Measurements from ENCODE around the gene SYT5. TPM values are rescaled to one million over a fixed set of nuclear protein-coding genes. Genes with fewer than 3 reads are reported as not detected.

Gene SYT5
- total RNA-seq, 1 experiment from 2014 or later = 0.71 TPM

DNA sequence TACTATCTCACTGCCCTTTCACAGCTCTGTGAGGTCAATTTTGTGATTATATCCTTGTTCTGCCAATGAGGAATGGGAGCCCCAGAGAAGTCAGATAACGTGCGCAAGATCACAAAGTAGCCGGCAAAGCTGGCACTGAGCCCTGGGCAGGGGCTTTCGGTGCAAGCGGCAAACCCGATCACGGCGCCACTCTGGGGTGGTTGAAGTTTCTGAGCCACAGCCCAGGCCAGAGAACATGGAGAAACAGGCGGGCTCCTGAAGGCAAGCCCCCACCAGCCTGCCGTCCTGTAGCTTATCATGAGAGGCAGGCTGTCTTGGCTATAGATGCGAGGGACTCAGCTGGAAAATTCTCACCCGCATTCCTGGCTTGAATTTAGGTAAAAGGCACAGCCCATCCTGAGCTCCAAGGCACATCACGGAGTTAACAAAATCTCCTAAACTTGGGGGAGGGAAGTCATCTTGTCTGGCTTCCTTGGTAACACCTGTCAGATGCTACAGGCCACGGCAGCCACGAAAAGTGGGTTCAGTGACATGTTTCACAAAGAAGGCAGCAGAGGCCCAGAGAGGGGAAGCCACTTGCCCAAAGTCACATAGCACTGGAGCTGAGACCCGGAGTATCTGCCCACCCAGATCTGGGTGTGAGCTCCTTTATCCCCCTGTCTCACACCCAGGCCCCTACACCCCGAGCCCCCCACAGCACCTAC is 43.5 kb downstream of the SYT5 start:
- no peaks in the 10 kb centered on the region for H3K9me3 Mint-ChIP-seq (ENCODE audit: low read depth, unreplicated experiment)

DNA sequence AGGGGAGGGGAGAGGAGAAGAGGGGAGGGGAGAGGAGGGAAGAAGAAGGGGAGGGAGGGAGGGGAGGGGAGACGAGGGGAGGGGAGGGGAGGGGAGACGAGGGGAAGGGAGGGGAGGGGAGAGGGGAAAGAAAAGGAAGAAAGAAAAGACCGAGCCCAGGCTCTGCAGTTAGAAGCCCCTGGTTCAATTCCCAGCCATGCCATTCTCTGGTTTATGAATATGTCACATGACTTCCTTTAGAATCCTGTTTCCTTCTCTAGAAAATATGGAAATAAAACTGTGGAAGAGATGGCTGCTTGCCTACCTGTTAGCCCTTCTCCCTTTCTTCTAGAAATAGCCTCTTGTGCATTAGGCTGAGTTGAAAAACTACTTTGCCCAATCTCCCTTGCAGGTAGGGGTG is 45.4 kb downstream of the SYT5 start:
- Mint-ChIP-seq H3K36me3 (ENCODE audit: insufficient read depth, unreplicated experiment) (peaks cover 5% of the 10 kb centered on the region), H3K9me3 (ENCODE audit: low read depth, unreplicated experiment) (no peaks in the 10 kb centered on the region), H3K4me1 (ENCODE audit: low read depth, unreplicated experiment) (no peaks in the 10 kb centered on the region), H3K4me3 (ENCODE audit: low read depth, unreplicated experiment) (no peak overlapping the region), H3K27ac (ENCODE audit: unreplicated experiment) (no peak overlapping the region), H3K27me3 (ENCODE audit: unreplicated experiment) (peaks cover under 1% of the 10 kb centered on the region)
- TF ChIP-seq, protein P1, sequence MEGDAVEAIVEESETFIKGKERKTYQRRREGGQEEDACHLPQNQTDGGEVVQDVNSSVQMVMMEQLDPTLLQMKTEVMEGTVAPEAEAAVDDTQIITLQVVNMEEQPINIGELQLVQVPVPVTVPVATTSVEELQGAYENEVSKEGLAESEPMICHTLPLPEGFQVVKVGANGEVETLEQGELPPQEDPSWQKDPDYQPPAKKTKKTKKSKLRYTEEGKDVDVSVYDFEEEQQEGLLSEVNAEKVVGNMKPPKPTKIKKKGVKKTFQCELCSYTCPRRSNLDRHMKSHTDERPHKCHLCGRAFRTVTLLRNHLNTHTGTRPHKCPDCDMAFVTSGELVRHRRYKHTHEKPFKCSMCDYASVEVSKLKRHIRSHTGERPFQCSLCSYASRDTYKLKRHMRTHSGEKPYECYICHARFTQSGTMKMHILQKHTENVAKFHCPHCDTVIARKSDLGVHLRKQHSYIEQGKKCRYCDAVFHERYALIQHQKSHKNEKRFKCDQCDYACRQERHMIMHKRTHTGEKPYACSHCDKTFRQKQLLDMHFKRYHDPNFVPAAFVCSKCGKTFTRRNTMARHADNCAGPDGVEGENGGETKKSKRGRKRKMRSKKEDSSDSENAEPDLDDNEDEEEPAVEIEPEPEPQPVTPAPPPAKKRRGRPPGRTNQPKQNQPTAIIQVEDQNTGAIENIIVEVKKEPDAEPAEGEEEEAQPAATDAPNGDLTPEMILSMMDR (IDR thresholded peaks at IDR 0.05; ENCODE audit: unreplicated experiment) = no peak
- no TSS peak for BruUV-seq (replicated peaks)
- no peak for DNase-seq
- CTCF ChIA-PET = interaction anchor here (0.6 to 1.2 kb wide), 3 partner anchors 66 to 1122 kb away, joined by 3 to 4 read pairs (median 4); no protein-coding TSS in a partner anchor
- intact Hi-C loops (cut with micrococcal nuclease; ENCODE audit: unreplicated experiment) = no loop called here

More for the DNA sequence above, 43.5 kb downstream of the SYT5 start:
- Mint-ChIP-seq H3K27ac (ENCODE audit: unreplicated experiment) (no peak overlapping the region), H3K36me3 (ENCODE audit: insufficient read depth, unreplicated experiment) (peaks cover 5% of the 10 kb centered on the region), H3K27me3 (ENCODE audit: unreplicated experiment) (no peaks in the 10 kb centered on the region), H3K4me3 (ENCODE audit: low read depth, unreplicated experiment) (no peak overlapping the region), H3K4me1 (ENCODE audit: low read depth, unreplicated experiment) (no peaks in the 10 kb centered on the region)
- TF ChIP-seq, protein P1 (IDR thresholded peaks at IDR 0.05; ENCODE audit: unreplicated experiment) = no peak
- CTCF ChIA-PET = interaction anchor here (0.7 kb wide), 1 partner anchor 64 kb away, joined by 4 read pairs; no protein-coding TSS in a partner anchor
- intact Hi-C loops (cut with micrococcal nuclease; ENCODE audit: unreplicated experiment) = no loop called here
- DNase-seq = no peak
- no TSS peak for BruUV-seq (replicated peaks)

DNA sequence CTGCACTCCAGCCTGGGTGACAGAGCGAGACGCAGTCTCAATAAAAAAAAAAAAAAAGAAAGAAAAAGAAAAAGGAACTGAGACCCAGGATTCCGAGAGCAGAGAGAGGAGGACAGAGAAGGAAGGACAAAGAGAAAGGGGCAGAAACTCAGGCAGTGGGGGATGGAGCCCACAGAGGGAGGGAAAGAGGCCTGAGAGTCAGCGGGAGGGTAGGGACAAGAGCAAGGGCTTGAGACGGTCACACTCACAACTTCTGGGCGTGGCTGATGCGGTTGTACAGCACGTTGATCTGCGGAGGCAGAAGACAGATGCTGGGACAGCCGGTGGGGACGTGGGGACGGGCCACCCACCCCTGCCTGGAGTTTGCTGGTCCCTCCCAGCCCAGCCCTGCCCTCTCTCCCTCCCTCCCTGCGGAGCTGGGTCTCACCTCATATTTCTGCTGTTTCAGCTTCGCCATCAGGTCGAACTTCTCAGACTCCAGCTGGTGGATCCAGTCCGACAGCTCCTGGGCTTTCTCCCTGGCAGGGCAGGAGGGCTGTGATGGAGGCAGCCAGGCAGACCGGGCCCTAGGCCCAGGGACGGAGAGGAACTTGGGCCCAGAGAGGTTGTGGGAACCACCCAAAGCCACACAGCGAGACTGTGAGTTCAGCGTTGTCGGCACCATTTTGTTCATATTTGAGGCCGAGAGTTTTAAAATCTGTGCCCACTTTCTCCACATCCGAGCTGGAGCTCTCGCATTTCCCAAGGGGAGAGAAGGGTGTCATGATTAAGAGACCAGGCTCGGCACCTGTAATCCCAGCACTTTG is 46.2 kb downstream of the SYT5 start:
- H3K36me3 Mint-ChIP-seq (ENCODE audit: insufficient read depth, unreplicated experiment) = peaks cover 5% of the 10 kb centered on the region
- intact Hi-C loops (cut with micrococcal nuclease; ENCODE audit: unreplicated experiment) = no loop called here
- CTCF ChIA-PET = interaction anchor here (0.7 to 1.2 kb wide), 2 partner anchors 65 to 163 kb away, joined by 4 read pairs; no protein-coding TSS in a partner anchor
- no peak for DNase-seq
- BruUV-seq (replicated peaks) = no TSS peak
- TF ChIP-seq, protein P1 (IDR thresholded peaks at IDR 0.05; ENCODE audit: unreplicated experiment) = no peak
- no peaks in the 10 kb centered on the region for H3K9me3 Mint-ChIP-seq (ENCODE audit: low read depth, unreplicated experiment)
- H3K27me3 Mint-ChIP-seq (ENCODE audit: unreplicated experiment) = peaks cover 10% of the 10 kb centered on the region
- no peak overlapping the region for H3K27ac Mint-ChIP-seq (ENCODE audit: unreplicated experiment)
- H3K4me3 Mint-ChIP-seq (ENCODE audit: low read depth, unreplicated experiment) = no peak overlapping the region
- H3K4me1 Mint-ChIP-seq (ENCODE audit: low read depth, unreplicated experiment) = no peaks in the 10 kb centered on the region

DNA sequence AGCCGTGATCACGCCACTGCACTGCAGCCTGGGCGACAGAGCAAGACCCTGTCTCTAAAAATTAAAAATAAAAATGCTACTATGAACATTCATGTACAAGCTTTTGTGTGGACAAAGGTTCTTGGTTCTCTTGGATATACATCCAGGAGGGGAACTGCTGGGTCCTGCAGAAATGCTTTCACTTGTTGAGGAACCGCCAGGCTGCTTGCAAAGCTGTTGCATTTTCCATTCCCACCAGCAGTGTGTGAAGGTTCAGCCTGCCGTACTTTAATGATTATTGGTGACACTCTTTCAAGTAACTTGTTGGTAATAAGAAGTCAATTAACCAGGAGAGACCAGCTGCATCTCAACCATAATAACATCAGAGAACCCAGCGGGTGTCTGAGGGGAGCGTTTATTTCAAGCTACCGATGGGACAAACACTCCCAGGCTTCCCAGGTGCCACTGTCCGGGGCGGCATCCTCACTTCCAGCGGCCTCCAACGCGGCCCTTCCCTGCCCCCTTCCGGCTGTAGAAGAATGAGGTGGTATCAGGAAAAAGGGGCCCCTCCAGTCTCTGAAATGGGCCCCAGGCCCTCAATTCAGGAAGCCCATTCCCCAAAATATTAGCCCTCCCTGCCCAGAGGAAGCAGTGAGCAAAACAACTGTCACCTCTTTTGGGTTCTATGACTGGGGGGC is 47.5 kb downstream of the SYT5 start:
- Mint-ChIP-seq H3K9me3 (ENCODE audit: low read depth, unreplicated experiment) (no peaks in the 10 kb centered on the region), H3K36me3 (ENCODE audit: insufficient read depth, unreplicated experiment) (peaks cover 5% of the 10 kb centered on the region), H3K4me1 (ENCODE audit: low read depth, unreplicated experiment) (no peaks in the 10 kb centered on the region), H3K4me3 (ENCODE audit: low read depth, unreplicated experiment) (no peak overlapping the region), H3K27ac (ENCODE audit: unreplicated experiment) (no peak overlapping the region), H3K27me3 (ENCODE audit: unreplicated experiment) (peaks cover 22% of the 10 kb centered on the region)
- DNase-seq = no peak
- TF ChIP-seq, protein P1 (IDR thresholded peaks at IDR 0.05; ENCODE audit: unreplicated experiment) = no peak
- CTCF ChIA-PET = interaction anchor here (1.3 kb wide), 1 partner anchor 9 kb away, joined by 3 read pairs; no protein-coding TSS in a partner anchor
- intact Hi-C loops (cut with micrococcal nuclease; ENCODE audit: unreplicated experiment) = no loop called here
- BruUV-seq (replicated peaks) = no TSS peak
